Skeletal muscle satellite cell (primary cell): ENCODE data around the gene LTA4H.

Source experiments
- H3K27me3 ChIP-seq: 2 replicates; pipeline ENCODE4 v1.7.0; 2013; ENCODE audit warnings: low read length; ENCODE audit not compliant: control insufficient read depth, insufficient read depth
- H3K36me3 ChIP-seq: 2 replicates; pipeline ENCODE4 v1.7.0; 2013; ENCODE audit warnings: mild to moderate bottlenecking, control low read depth, low read length; ENCODE audit not compliant: insufficient read depth
- H3K4me1 ChIP-seq: 2 replicates; pipeline ENCODE4 v1.7.0; 2013; ENCODE audit warnings: low read length; ENCODE audit not compliant: control insufficient read depth, insufficient read depth
- H3K4me2 ChIP-seq: 2 replicates; pipeline ENCODE4 v1.7.0; 2013; ENCODE audit warnings: mild to moderate bottlenecking, low read length
- H3K4me3 ChIP-seq: 2 replicates; pipeline ENCODE4 v1.7.0; 2013; ENCODE audit warnings: low read length
- H3K9ac ChIP-seq: 2 replicates; pipeline ENCODE4 v1.7.0; 2013; ENCODE audit warnings: mild to moderate bottlenecking, low read depth, low read length, moderate library complexity
- H3K9me3 ChIP-seq: replicated peaks from 2 replicates; pipeline ENCODE4 v1.7.0; 2013; ENCODE audit warnings: mild to moderate bottlenecking, control low read depth, low read length

Gene LTA4H

DNA sequence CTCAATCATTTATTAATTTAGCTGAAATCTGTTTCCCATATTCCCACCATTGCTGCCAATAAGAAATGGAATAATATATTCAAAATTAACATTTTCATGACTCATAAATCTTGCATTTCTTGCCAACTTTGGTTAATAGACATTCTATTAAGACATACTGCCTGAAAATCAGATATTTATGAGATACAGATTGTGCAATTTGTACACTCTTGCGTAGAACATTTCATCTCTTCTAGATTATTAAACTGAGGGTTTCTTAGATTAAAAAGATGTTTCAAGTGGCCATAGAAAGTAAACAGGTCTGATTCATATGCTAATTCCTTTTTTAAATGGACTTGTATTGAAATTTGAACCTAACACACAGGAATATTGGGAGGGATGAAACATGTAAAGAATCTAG, 9.1 kb downstream of the LTA4H start:
- no peak overlapping the region for H3K4me2 ChIP-seq
- H3K36me3 ChIP-seq, result peaks cover 24% of the 10 kb centered on the region
- H3K9me3 ChIP-seq, result no peaks in the 10 kb centered on the region
- no peak overlapping the region for H3K9ac ChIP-seq
- H3K27me3 ChIP-seq, result no peaks in the 10 kb centered on the region
- H3K4me3 ChIP-seq, result no peak overlapping the region
- no peaks in the 10 kb centered on the region for H3K4me1 ChIP-seq

GRCh38 chr12:96025518-96025917, 9.9 kb downstream of the LTA4H start:
- Histone ChIP-seq H3K4me3 (no peak overlapping the region), H3K36me3 (peaks cover 24% of the 10 kb centered on the region), H3K4me2 (no peak overlapping the region), H3K4me1 (no peaks in the 10 kb centered on the region), H3K9me3 (no peaks in the 10 kb centered on the region), H3K27me3 (no peaks in the 10 kb centered on the region), H3K9ac (no peak overlapping the region)

DNA sequence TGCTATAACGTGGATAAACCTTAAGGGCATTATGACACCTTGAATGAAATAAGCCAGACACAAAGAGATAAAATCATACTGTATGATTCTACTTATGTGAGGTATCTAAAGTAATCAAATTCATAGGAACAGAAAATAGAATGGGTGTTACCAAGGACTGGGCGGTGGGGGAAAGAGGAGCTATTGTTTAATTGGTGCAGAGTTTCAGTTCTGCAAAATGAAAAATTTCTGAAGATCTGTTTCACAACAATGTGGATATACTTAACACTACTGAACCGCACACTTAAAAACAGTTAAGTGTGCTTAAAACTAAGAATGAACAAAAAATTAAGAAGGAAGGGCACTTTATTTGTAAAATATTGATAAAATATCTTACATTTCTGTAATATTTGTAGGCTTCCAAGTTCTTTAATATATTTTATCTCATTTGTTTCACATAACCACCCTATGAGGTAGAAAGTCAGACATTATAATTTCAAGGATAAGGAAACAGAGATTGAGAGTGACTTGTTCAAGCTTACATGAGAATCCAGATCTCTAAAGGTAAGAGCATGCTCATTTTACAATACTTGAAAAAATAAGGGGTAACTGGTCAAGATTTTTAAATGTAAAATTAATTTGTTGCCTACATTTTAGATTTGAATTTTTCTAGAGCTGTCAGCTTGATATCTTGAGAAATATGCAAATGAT, 14.9 kb downstream of the LTA4H start:
- H3K27me3 ChIP-seq, result no peaks in the 10 kb centered on the region
- H3K4me1 ChIP-seq, result no peaks in the 10 kb centered on the region
- H3K4me3 ChIP-seq, result no peak overlapping the region
- no peaks in the 10 kb centered on the region for H3K9me3 ChIP-seq
- peaks cover 12% of the 10 kb centered on the region for H3K36me3 ChIP-seq
- H3K4me2 ChIP-seq, result no peak overlapping the region
- no peak overlapping the region for H3K9ac ChIP-seq

DNA sequence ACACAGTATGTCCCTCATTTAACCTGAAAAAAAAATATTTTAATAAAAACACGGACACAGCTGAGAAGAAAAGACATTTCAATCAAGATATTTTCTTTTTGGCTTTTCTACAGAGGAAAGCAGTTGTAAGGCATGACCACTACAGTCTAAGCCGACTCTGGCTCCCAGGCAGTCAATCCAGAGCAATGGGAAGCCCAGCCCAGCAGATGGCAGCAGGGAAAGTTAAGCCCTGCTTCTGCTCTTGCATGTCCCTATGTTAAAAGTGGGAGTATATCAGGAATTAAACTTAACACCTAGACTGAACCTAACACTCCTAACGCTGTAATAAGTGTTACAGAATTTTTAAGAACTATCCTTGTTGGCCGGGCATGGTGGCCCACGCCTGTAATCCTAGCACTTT, 19.7 kb downstream of the LTA4H start:
- no peak overlapping the region for H3K4me3 ChIP-seq
- H3K4me2 ChIP-seq, result no peak overlapping the region
- H3K9me3 ChIP-seq, result no peaks in the 10 kb centered on the region
- no peaks in the 10 kb centered on the region for H3K27me3 ChIP-seq
- no peak overlapping the region for H3K9ac ChIP-seq
- H3K4me1 ChIP-seq, result no peaks in the 10 kb centered on the region
- H3K36me3 ChIP-seq, result peaks cover 8% of the 10 kb centered on the region

DNA sequence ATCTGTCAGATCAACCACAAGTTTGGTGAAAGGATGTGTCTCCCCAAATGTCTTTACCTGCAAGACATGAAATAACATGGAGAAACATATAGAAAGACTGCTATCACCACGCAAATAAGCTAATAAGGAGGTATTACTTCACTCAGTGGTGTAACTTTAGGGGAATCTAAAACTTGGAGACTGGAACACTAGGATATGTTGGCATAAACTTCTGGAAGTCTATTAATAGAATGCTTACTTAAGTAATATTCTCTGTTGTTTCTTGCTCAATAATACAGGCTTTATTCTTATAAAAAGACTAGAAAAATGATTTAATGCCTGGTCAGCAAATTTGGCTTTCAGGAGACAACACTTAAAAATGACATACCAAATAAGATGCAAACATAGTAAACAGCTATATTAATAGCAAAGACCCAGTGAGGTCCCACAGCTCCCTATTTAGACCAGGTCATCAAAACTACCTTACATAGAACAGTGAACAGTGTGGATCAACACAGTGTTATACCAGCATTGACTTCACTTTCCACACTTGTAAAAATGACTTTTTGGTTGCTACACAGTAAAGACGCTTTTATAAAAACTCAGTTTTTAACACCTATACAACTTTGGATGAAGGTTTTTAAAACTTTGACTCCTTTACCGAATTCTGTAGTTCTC, 20.3 kb downstream of the LTA4H start:
- Histone ChIP-seq H3K9me3 (no peaks in the 10 kb centered on the region), H3K4me1 (no peaks in the 10 kb centered on the region), H3K4me2 (no peak overlapping the region), H3K36me3 (peaks cover 8% of the 10 kb centered on the region), H3K4me3 (no peak overlapping the region), H3K27me3 (no peaks in the 10 kb centered on the region), H3K9ac (no peak overlapping the region)

DNA sequence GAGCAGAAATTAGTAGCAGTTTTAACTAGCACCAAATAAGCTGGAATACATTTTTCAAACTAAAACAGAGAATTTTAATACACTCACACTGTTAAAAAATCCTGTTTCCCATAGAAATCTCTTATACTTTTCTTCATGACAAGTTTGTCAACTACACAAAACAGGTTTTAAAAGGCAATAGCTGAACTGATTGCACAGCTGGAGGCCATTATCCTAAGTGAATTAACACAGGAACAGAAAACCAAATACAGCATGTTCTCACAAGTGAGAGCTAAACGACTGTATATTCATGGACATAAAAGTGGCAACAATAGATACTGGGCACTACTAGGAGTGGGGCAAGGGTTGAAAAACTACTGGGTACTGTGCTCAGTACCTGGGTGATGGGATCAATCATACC, 27.7 kb downstream of the LTA4H start:
- H3K4me2 ChIP-seq, result no peak overlapping the region
- H3K36me3 ChIP-seq, result peaks cover 26% of the 10 kb centered on the region
- H3K27me3 ChIP-seq, result no peaks in the 10 kb centered on the region
- H3K9me3 ChIP-seq, result no peaks in the 10 kb centered on the region
- no peak overlapping the region for H3K9ac ChIP-seq
- no peak overlapping the region for H3K4me3 ChIP-seq
- no peaks in the 10 kb centered on the region for H3K4me1 ChIP-seq

DNA sequence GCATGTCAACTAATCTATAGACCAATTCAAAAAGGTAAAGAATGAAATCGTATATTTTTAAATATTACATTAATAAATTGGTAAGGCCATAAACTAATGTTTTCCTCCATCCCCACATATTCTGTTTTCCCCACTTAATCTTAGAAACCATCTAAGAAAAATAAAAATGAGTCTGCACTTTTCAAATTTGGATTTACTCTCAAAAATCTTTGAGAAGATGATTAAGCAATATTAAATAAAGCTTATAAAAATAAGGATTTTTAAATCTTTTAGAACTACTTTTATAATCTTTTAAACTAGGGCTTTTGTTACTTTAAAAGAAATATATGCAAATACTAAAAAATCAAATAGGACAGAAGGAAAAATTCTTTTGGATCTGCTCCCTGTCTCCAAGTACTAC, 28.7 kb downstream of the LTA4H start:
- Histone ChIP-seq H3K36me3 (peaks cover 30% of the 10 kb centered on the region), H3K4me2 (no peak overlapping the region), H3K4me1 (no peaks in the 10 kb centered on the region), H3K9me3 (no peaks in the 10 kb centered on the region), H3K27me3 (no peaks in the 10 kb centered on the region), H3K4me3 (no peak overlapping the region), H3K9ac (no peak overlapping the region)

DNA sequence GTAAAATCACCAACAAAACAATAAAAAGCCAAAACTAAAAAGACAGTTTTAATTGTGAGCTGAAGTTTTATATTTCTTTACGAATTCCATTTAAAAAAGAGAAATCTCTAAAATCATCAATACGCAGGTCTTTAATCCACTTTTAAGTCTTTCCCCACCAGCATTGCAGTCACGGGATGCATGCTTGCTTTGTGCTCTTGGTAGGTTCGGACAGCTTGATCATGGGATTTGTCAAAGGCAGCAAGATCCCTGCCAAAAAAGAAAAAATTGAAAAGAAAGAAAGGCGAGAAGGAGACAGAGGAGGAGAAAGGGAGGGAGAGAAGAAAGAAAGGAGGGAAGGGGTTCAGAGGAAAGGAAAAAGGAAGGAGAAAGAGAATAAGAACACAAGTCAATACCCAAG, 34.5 kb downstream of the LTA4H start:
- no peak overlapping the region for H3K4me3 ChIP-seq
- no peaks in the 10 kb centered on the region for H3K4me1 ChIP-seq
- H3K9ac ChIP-seq, result no peak overlapping the region
- peaks cover 14% of the 10 kb centered on the region for H3K36me3 ChIP-seq
- H3K27me3 ChIP-seq, result no peaks in the 10 kb centered on the region
- no peak overlapping the region for H3K4me2 ChIP-seq
- H3K9me3 ChIP-seq, result no peaks in the 10 kb centered on the region

DNA sequence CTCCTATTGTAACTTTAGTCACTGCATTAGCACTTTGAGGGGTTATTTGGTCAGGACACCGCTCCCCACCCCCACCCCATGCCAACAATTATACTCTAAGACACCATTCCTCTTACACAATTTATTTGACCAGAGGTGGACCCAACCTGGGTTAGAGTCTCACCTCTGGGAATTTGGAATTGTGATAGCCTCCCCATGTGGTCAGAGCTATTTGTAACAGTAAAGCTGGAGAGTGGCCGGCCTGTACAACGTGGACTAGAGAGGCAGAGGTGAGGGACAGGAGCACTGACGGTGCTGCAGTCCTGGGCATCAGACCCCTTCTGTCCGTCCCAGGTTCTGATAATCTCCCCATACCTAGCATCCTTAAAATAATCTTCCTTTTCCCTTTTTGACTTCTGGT, 35.9 kb downstream of the LTA4H start:
- no peaks in the 10 kb centered on the region for H3K27me3 ChIP-seq
- H3K9ac ChIP-seq, result no peak overlapping the region
- H3K9me3 ChIP-seq, result no peaks in the 10 kb centered on the region
- peaks cover 11% of the 10 kb centered on the region for H3K36me3 ChIP-seq
- no peak overlapping the region for H3K4me3 ChIP-seq
- H3K4me1 ChIP-seq, result no peaks in the 10 kb centered on the region
- H3K4me2 ChIP-seq, result no peak overlapping the region

DNA sequence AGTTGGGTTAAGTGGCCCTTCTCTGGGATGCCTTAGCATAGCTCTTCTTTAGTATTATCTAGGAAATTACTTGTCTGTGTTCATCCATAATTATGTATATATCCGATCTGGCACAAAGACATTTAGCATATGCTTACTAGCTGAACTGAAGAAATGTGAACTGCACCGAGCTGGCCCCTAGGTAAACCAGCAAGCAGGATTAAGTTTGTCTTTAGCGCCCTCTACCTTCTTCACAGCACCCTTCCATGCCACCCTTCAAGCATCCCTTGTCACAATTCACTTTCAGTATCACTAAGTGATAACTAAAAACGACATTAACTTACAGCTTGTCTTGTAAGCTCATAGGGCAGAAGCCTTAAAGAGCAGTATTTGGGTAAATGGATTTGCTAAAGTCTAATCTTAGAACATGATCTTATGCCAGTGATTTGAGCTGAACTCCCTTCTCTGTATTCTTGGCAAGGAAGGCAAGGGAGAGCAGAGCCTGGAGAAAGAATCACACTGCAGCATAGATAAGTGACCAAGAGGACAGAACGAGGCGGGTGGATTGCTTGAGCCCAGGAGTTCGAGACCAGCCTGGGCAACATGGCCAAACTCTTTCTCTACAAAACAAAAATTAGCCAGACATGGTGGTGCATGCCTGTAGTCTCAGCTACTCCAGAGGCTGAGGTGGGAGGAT, 36.6 kb downstream of the LTA4H start:
- no peak overlapping the region for H3K4me3 ChIP-seq
- no peak overlapping the region for H3K9ac ChIP-seq
- peaks cover 3% of the 10 kb centered on the region for H3K27me3 ChIP-seq
- H3K4me1 ChIP-seq, result no peaks in the 10 kb centered on the region
- no peaks in the 10 kb centered on the region for H3K9me3 ChIP-seq
- H3K4me2 ChIP-seq, result no peak overlapping the region
- peaks cover 11% of the 10 kb centered on the region for H3K36me3 ChIP-seq

DNA sequence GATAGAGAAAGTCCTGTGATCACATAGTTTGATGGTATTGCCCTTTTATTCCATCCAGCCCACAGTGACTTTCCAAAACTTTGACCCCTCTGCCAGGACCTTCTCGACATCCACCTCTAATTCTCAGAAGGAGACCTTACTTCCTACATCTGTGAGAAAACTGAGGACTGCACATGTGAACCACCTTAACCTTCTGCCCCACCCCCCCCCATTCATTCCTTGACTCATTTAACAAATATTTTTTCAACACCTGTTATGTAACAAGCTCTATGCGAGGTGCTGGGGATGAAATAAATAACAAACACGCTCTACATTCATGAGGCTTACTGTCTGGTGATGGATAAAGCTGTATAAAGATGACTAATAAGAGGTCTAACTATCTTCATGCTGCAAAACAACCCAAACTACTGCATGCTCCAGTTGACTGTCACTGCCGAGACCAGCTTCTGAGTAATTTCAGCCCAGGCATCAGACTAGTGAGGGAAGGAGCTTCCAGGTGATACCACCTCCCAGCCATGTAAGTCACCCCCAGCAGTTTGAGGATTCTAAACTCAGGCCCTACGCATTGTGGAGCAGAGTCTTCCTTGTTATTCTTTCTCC, 37.4 kb downstream of the LTA4H start:
- Histone ChIP-seq H3K4me3 (no peak overlapping the region), H3K9me3 (no peaks in the 10 kb centered on the region), H3K36me3 (peaks cover 7% of the 10 kb centered on the region), H3K4me1 (no peaks in the 10 kb centered on the region), H3K27me3 (peaks cover 7% of the 10 kb centered on the region), H3K9ac (no peak overlapping the region), H3K4me2 (no peak overlapping the region)
